UCSD-AML1 (cell line): ENCODE results near the gene MICU2.

Experiments used
- DNase-seq: peaks from one replicate; lab custom pipeline; 2025; ENCODE audit not compliant: unreplicated experiment; lab: John Stamatoyannopoulos, UW

MICU2 gene

GRCh38 chr13:21603531-21604448, at the start of gene MICU2:
Gene MICU2 (minus strand): TSS chr13:21604170. CDS start chr13:21604148, 22 bp downstream.
- DNase-seq: peak; percentile 95

GRCh38 chr13:21641629-21642028, 37.7 kb upstream of the MICU2 start:
- no peak for DNase-seq

DNA sequence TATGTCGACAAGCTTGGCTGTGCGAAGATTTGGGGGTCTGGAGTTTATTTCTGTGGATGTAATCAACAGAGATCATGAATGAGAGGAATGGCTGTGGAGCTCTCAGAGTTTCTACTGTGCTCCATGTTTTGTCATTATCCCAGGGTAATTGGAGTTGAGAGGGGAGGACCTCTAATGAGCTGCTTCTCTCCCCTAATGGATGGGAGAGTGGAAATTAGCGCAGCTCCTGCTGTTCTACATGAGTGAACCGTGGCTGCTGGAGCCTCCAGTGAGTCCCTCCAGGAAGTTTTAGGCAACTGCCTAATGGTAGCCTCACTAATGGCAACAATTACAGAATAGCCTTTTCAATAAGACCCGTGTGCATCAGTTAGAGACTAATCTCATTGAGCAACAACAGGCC, 35.6 kb upstream of the MICU2 start:
- DNase-seq: no peak

GRCh38 chr13:21638319-21639282, 34.6 kb upstream of the MICU2 start:
- DNase-seq: no peak

GRCh38 chr13:21637296-21637695, 33.3 kb upstream of the MICU2 start:
- DNase-seq: peak; percentile 70

GRCh38 chr13:21636656-21637055, 32.7 kb upstream of the MICU2 start:
- DNase-seq: no peak

- no peak for DNase-seq
Observed at GRCh38 chr13:21632196-21632595, 28.2 kb upstream of the MICU2 start.

GRCh38 chr13:21625366-21625765, 21.4 kb upstream of the MICU2 start:
- DNase-seq: no peak

- no peak for DNase-seq
Observed at GRCh38 chr13:21620861-21621260, 16.9 kb upstream of the MICU2 start.

- DNase-seq: no peak
Observed at GRCh38 chr13:21619633-21620220, 15.8 kb upstream of the MICU2 start.

DNA sequence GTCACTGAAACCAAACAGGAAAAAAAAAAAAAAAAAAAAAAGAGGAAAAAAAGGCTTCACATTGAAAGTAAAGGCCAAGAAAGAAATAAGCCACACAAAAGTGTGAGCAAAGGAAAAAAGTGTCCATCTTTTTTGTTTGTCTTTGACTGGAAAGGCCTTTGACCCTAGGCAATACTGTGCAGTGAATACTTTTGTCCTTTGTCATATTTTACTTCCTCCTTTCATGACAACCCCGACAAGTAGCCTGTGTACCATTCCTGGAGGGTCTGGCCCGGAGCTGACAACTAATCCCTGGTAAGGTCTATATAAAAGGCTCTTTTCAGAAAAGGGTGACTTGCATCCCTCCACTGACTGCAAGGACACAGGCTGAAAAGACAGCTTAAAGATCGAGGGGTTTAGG, 12.9 kb upstream of the MICU2 start:
- no peak for DNase-seq

DNA sequence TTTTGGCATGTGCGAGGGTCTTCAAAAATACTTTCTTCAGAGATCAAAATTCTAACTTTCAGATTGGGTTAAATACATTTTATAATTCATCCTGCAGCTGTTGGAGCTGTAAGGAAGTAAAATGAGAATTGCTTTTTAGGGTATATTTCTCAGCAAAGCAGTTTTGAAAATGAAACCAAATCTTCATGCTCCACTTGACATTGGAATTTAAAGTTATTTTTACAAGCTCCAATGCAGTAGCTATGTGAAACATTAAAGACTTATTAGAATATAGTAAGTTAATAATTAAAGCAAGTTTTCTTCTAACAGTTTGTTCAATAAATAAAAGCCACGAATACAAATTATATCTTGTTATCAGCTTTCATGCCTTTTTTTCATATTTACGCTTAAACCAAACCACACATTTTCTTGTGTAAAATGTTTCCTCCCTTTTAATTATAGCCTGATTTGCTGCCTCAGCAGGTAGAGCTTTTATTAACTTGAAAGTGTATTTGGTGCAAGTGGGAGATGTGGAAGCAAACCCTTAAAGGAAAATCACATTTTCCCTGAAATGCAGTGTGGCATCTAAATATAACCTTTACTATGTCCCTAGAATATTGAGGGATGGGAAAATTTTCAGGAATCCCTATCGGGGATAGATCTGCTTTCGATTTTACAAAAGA, 12.4 kb upstream of the MICU2 start:
- DNase-seq: no peak

GRCh38 chr13:21615427-21615826, 11.5 kb upstream of the MICU2 start:
- DNase-seq: no peak

DNA sequence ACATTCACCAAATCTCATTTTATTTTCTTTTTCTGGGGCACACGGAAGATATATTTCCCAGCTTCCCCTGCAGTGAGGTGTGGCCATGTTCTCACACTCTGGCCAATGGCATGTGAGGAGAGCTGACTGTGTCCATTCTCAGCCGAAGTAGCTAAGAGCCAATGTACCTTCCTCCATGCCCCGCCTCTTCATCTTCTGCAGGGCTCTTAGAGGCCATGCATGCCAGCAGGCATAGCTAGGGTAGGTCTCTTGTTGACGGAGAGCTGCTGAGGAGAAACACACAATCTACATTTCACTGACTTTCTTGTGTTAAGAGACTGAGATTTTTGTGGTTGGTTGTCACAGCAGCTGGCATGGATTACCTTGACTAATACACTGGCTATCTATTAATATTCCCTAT, 9.8 kb upstream of the MICU2 start:
- DNase-seq: no peak

DNA sequence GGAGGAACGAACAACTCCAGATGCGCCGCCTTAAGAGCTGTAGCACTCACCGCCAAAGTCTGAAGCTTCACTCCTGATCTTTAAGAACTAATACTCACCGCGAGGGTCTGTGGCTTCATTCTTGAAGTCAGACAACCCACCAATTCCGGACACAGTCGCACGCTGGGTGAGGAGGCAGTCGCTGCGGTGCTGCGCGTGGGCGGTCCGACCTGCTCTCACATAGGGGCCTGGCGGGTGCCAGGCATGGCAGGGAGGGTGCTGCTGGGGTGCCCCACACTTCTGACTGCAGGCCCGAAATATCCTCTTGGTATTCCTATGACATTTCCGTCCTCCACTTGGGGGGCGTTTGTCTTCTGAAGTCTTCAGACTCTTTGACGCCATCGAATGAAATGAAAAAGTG, 7.4 kb upstream of the MICU2 start:
- DNase-seq: no peak

GRCh38 chr13:21610687-21611086, 6.7 kb upstream of the MICU2 start:
- no peak for DNase-seq

GRCh38 chr13:21608961-21609360, 5.0 kb upstream of the MICU2 start:
- no peak for DNase-seq

GRCh38 chr13:21606796-21607195, 2.8 kb upstream of the MICU2 start:
- no peak for DNase-seq

- no peak for DNase-seq
Observed at GRCh38 chr13:21606251-21606650, 2.3 kb upstream of the MICU2 start.

DNA sequence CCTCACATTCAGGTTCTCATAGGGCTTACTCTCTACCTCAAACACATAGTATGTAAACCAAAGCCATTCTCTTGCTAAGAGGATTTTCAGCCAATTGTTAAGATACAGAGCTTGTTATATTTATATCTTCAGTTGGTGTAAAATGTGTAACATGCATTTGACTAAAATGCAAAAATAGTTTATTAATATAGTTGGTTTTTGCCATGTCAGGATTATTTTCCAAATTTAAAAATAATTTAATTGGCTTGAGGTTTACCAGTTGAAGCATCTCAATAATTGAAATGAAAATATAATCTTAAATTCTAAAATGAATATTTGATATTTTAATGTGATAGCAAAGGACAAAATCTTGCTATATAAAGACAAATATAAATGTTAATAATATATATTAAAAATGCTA, 7.2 kb downstream of the MICU2 start:
- DNase-seq: no peak

- DNase-seq: no peak
Observed at GRCh38 chr13:21595546-21595822, 8.5 kb downstream of the MICU2 start.
